ENCODE results near the gene LRRC4. TPM values are rescaled to one million over a fixed set of nuclear protein-coding genes. Genes with fewer than 3 reads are reported as not detected.
A peak's percentile ranks its signal among the peaks of the same experiment; 100 is the strongest.

LRRC4 gene
- total RNA-seq, 1 experiment from 2014 or later: 10.4 TPM

DNA sequence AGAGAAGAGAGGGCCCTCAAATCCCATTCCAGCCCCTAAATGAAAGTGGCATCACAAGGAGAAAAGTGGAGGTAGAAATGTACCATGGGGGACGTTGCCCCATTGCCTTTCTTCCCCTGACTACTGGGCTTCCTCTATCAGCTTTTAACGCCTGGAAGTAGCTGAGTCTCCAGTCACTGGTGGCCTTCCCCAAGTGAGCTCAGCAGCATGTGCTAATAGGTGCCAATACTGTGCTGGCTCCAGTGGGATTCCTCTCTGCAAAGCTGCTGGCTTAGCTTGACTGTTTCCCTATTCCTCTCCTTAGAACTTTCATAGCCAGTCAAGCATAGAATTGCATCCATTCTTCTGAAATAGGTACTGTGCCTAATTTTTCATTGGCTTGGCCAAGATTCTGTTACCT is 32.6 kb downstream of the LRRC4 start:
- Histone ChIP-seq H3K79me1 (ENCODE audit: insufficient read depth, low read depth, low read length, poor library complexity, severe bottlenecking) (no peaks in the 10 kb centered on the region), H3K9me3 (ENCODE audit: control insufficient read depth, low read depth, low read length) (no peaks in the 10 kb centered on the region), H3K4me2 (ENCODE audit: insufficient read depth, insufficient read length, low read length) (no peak overlapping the region), H3K27ac (ENCODE audit: insufficient read length, low read depth, low read length) (no peak overlapping the region), H3K4me1 (ENCODE audit: insufficient read depth, low read length) (peaks cover 6% of the 10 kb centered on the region; the same call in 1 of the 2 replicates), H3K23me2 (ENCODE audit: insufficient read length, low read depth, low read length, poor library complexity, severe bottlenecking) (no peaks in the 10 kb centered on the region), H4K91ac (ENCODE audit: insufficient read length, low read depth, low read length) (no peak overlapping the region), H2BK15ac (ENCODE audit: low read depth, low read length) (no peak overlapping the region), H2BK12ac (ENCODE audit: insufficient read length, low read depth, low read length) (no peak overlapping the region), H3K9ac (ENCODE audit: extremely low read depth, insufficient read length, low read length) (no peak overlapping the region), H3K23ac (ENCODE audit: insufficient read length, low read depth, low read length) (no peak overlapping the region), H4K8ac (replicated peaks; ENCODE audit: insufficient read length, low read depth, low read length) (no peak overlapping the region), H3K18ac (ENCODE audit: insufficient read length, low read depth, low read length) (no peak overlapping the region), H2AK5ac (ENCODE audit: insufficient read length, low read length) (no peak overlapping the region), H3K14ac (ENCODE audit: insufficient read depth, low read length) (no peak overlapping the region), H3K79me2 (ENCODE audit: insufficient read depth, low read length) (no peaks in the 10 kb centered on the region), H4K5ac (ENCODE audit: insufficient read length, low read depth, low read length) (no peak overlapping the region), H2BK20ac (ENCODE audit: low read depth, low read length, poor library complexity, severe bottlenecking) (no peak overlapping the region), H4K20me1 (ENCODE audit: control insufficient read depth, insufficient read depth, insufficient read length) (no peaks in the 10 kb centered on the region), H3K56ac (ENCODE audit: insufficient read length, low read depth, low read length) (no peak overlapping the region), H3K4ac (ENCODE audit: low read depth, low read length) (no peak overlapping the region), H3K27me3 (ENCODE audit: insufficient read depth, low read length) (no peaks in the 10 kb centered on the region), H2BK5ac (ENCODE audit: insufficient read length, low read length) (no peak overlapping the region), H2BK120ac (ENCODE audit: low read depth, low read length, poor library complexity, severe bottlenecking) (no peak overlapping the region), H2AFZ (ENCODE audit: low read length) (no peak overlapping the region), H3T11ph (ENCODE audit: low read length) (no peak overlapping the region)
- DNase-seq: no peak
- WGBS (ENCODE audit: extremely low coverage, insufficient read length, low lambda C conversion rate): no CpG with 5 or more reads among the region's 2 CpGs
- Mint-ChIP-seq H3K27me3 (ENCODE audit: low read depth) (no peaks in the 10 kb centered on the region), H3K4me3 (no peak overlapping the region), H3K27ac (peak overlapping the region in 1 of 3 experiments; percentile 70; a peak in 2 of 7 replicates), H3K9me3 (no peaks in the 10 kb centered on the region), H3K4me1 (peaks cover 28 to 35% of the 10 kb centered on the region in 2 experiments), H3K36me3 (ENCODE audit: insufficient read depth in 1 of 3, low read depth in 3 of 3) (peaks cover under 1 to 8% (median 6%) of the 10 kb centered on the region in 3 experiments; a peak in 6 of 7 replicates)
- TF ChIP-seq, protein P1, sequence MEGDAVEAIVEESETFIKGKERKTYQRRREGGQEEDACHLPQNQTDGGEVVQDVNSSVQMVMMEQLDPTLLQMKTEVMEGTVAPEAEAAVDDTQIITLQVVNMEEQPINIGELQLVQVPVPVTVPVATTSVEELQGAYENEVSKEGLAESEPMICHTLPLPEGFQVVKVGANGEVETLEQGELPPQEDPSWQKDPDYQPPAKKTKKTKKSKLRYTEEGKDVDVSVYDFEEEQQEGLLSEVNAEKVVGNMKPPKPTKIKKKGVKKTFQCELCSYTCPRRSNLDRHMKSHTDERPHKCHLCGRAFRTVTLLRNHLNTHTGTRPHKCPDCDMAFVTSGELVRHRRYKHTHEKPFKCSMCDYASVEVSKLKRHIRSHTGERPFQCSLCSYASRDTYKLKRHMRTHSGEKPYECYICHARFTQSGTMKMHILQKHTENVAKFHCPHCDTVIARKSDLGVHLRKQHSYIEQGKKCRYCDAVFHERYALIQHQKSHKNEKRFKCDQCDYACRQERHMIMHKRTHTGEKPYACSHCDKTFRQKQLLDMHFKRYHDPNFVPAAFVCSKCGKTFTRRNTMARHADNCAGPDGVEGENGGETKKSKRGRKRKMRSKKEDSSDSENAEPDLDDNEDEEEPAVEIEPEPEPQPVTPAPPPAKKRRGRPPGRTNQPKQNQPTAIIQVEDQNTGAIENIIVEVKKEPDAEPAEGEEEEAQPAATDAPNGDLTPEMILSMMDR (conservative IDR thresholded peaks at IDR 0.05): no peak
